PC-9 (cell line): Measurements from ENCODE around the gene RLN3. TPM values are rescaled to one million over a fixed set of nuclear protein-coding genes. Genes with fewer than 3 reads are reported as not detected.

Experiments
- BruUV-seq: library from RNA; stranded (reverse); fragments of 400-500 nt; replicated peaks from 2 replicates; lab custom pipeline; 2021; lab: Mats Ljungman, UMichigan
- CTCF ChIA-PET: fragments of 300-600 bp; sonication (Branson Sonifier 250); formaldehyde crosslinking; loops from one replicate; lab custom pipeline; 2022; ENCODE audit warnings: antibody characterized with exemption; lab: Charles Lee
- POLR2A ChIA-PET: fragments of 300-600 bp; sonication (Branson Sonifier 250); formaldehyde crosslinking; loops from one replicate; lab custom pipeline; 2022; ENCODE audit warnings: antibody characterized with exemption; ENCODE audit not compliant: unreplicated experiment; lab: Charles Lee
- DNase-seq, 2 experiments: peaks; one replicate each; pipeline versions ENCODE4 v3.0.0 to v3.0.0-alpha.2; 2015 to 2022; ENCODE audit warnings: mixed read lengths in 1 of 2
- H2AFZ ChIP-seq: fragments of 200-600 bp; sonication (generic); 2 replicates; pipeline ENCODE4 v1.8.1; 2017; ENCODE audit warnings: antibody characterized with exemption
- H3F3A ChIP-seq: fragments of 200-600 bp; sonication (generic); 2 replicates; pipeline ENCODE4 v1.8.1; 2017; ENCODE audit warnings: antibody characterized with exemption, mild to moderate bottlenecking, low read depth; ENCODE audit not compliant: insufficient read depth
- H3K27ac ChIP-seq: fragments of 200-600 bp; sonication (generic); 2 replicates; pipeline ENCODE4 v1.6.1; 2016; ENCODE audit warnings: mixed run types
- H3K27me3 ChIP-seq: fragments of 200-600 bp; sonication (generic); 2 replicates; pipeline ENCODE4 v1.6.1; 2016; ENCODE audit warnings: low read depth, mixed run types; ENCODE audit not compliant: insufficient read depth
- H3K36me3 ChIP-seq: fragments of 200-600 bp; sonication (generic); 2 replicates; pipeline ENCODE4 v1.6.1; 2016; ENCODE audit warnings: low read depth, mixed run types
- H3K4me1 ChIP-seq: fragments of 200-600 bp; sonication (generic); replicated peaks from 2 replicates; pipeline ENCODE4 v1.6.1; 2016; ENCODE audit warnings: mixed run types; ENCODE audit not compliant: insufficient read depth
- H3K4me2 ChIP-seq: fragments of 200-600 bp; sonication (generic); 2 replicates; pipeline ENCODE4 v1.6.1; 2017; ENCODE audit warnings: mixed run types
- H3K4me3 ChIP-seq: fragments of 200-600 bp; sonication (generic); 2 replicates; pipeline ENCODE4 v1.6.1; 2016; ENCODE audit warnings: mixed run types
- H3K79me2 ChIP-seq: fragments of 200-600 bp; sonication (generic); 2 replicates; pipeline ENCODE4 v1.6.1; 2017; ENCODE audit warnings: low read depth, mixed run types
- H3K9me2 ChIP-seq: fragments of 200-600 bp; sonication (generic); 2 replicates; pipeline ENCODE4 v1.8.1; 2017; ENCODE audit warnings: mild to moderate bottlenecking; ENCODE audit not compliant: insufficient read depth
- H3K9me3 ChIP-seq: fragments of 200-600 bp; sonication (generic); 2 replicates; pipeline ENCODE4 v1.8.1; 2016; ENCODE audit warnings: low read depth; ENCODE audit not compliant: insufficient read depth
- H4K20me1 ChIP-seq: fragments of 200-600 bp; sonication (generic); 2 replicates; pipeline ENCODE4 v1.8.1; 2017; ENCODE audit not compliant: insufficient read depth
- EZH2 ChIP-seq: fragments of 200-600 bp; sonication (generic); IDR thresholded peaks from 2 replicates; pipeline ENCODE4 v1.8.0; 2017; ENCODE audit warnings: antibody characterized with exemption, low read depth
- intact Hi-C: fragments of 100-400 bp; cut with micrococcal nuclease; formaldehyde crosslinking; loops from one replicate; pipeline ENCODE4 v1.10.0; 2022; ENCODE audit not compliant: unreplicated experiment
- total RNA-seq: library from RNA; stranded (reverse); gene quantifications from 2 replicates; pipeline ENCODE4 v1.2.3, GENCODE V29; 2021
- TF ChIP-seq, protein P1 (sequence below): fragments of 200-600 bp; sonication (generic); conservative IDR thresholded peaks from 2 replicates; pipeline ENCODE4 v1.6.1; 2017; ENCODE audit warnings: mixed run types, antibody characterized with exemption, mild to moderate bottlenecking, moderate library complexity

Gene RLN3
- total RNA-seq, 1 experiment from 2014 or later = not detected

DNA sequence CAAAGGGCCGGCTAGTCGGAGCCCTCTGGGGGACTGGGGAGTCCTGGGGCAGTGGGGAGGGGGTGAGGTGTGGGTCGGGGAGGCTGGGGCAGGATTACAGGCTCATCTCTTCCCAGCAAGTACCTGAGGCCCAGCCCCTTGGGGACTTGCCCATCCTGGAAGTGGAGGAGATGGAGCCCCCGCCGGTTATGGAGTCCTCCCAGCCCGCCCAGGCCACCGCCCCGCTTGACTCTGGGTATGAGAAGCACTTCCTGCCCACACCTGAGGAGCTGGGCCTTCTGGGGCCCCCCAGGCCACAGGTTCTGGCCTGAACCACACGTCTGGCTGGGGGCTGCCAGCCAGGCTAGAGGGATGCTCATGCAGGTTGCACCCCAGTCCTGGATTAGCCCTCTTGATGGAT, 24.0 kb downstream of the RLN3 start:
- no peak overlapping the region for H3K4me3 ChIP-seq
- H4K20me1 ChIP-seq = no peaks in the 10 kb centered on the region
- H3K4me2 ChIP-seq = no peak overlapping the region
- H3K9me2 ChIP-seq = no peaks in the 10 kb centered on the region
- no peaks in the 10 kb centered on the region for H3K4me1 ChIP-seq
- intact Hi-C loops = no loop called here
- no TSS peak for BruUV-seq
- TF ChIP-seq, protein P1, sequence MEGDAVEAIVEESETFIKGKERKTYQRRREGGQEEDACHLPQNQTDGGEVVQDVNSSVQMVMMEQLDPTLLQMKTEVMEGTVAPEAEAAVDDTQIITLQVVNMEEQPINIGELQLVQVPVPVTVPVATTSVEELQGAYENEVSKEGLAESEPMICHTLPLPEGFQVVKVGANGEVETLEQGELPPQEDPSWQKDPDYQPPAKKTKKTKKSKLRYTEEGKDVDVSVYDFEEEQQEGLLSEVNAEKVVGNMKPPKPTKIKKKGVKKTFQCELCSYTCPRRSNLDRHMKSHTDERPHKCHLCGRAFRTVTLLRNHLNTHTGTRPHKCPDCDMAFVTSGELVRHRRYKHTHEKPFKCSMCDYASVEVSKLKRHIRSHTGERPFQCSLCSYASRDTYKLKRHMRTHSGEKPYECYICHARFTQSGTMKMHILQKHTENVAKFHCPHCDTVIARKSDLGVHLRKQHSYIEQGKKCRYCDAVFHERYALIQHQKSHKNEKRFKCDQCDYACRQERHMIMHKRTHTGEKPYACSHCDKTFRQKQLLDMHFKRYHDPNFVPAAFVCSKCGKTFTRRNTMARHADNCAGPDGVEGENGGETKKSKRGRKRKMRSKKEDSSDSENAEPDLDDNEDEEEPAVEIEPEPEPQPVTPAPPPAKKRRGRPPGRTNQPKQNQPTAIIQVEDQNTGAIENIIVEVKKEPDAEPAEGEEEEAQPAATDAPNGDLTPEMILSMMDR = no peak
- no peak for TF ChIP-seq EZH2
- no peaks in the 10 kb centered on the region for H3K79me2 ChIP-seq
- no peak for DNase-seq
- H3K27ac ChIP-seq = no peak overlapping the region
- ChIA-PET CTCF (no interaction called here), POLR2A (no interaction called here)
- H3F3A ChIP-seq = no peaks in the 10 kb centered on the region
- no peak overlapping the region for H2AFZ ChIP-seq
- H3K27me3 ChIP-seq = no peaks in the 10 kb centered on the region
- no peaks in the 10 kb centered on the region for H3K9me3 ChIP-seq
- H3K36me3 ChIP-seq = no peaks in the 10 kb centered on the region

DNA sequence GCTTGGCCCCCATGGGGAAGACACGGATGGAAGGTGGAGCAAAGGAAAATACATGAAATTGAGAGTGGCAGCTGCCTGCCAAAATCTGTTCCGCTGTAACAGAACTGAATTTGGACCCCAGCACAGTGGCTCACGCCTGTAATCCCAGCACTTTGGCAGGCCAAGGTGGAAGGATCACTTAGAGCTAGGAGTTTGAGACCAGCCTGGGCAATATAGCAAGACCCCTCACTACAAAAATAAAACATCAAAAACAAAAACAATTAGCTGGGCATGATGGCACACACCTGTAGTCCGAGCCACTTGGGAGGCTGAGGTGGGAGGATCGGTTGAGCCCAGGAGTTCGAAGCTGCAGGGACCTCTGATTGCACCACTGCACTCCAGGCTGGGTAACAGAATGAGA, 24.5 kb downstream of the RLN3 start:
- no peaks in the 10 kb centered on the region for H3K27me3 ChIP-seq
- H3K27ac ChIP-seq = no peak overlapping the region
- no peak for DNase-seq
- no peaks in the 10 kb centered on the region for H3K9me2 ChIP-seq
- H4K20me1 ChIP-seq = no peaks in the 10 kb centered on the region
- H3K79me2 ChIP-seq = no peaks in the 10 kb centered on the region
- intact Hi-C loops = no loop called here
- no peaks in the 10 kb centered on the region for H3K36me3 ChIP-seq
- no peaks in the 10 kb centered on the region for H3F3A ChIP-seq
- no peak overlapping the region for H3K4me2 ChIP-seq
- CTCF ChIA-PET = no interaction called here
- H3K9me3 ChIP-seq = no peaks in the 10 kb centered on the region
- H2AFZ ChIP-seq = no peak overlapping the region
- no peak for TF ChIP-seq EZH2
- TF ChIP-seq, protein P1 = no peak
- no peak overlapping the region for H3K4me3 ChIP-seq
- no peaks in the 10 kb centered on the region for H3K4me1 ChIP-seq
- TSS peak; percentile 50 for BruUV-seq
- POLR2A ChIA-PET = interaction anchor here (0.6 kb wide), 2 partner anchors 57 to 151 kb away, joined by 3 read pairs; no protein-coding TSS in a partner anchor

DNA sequence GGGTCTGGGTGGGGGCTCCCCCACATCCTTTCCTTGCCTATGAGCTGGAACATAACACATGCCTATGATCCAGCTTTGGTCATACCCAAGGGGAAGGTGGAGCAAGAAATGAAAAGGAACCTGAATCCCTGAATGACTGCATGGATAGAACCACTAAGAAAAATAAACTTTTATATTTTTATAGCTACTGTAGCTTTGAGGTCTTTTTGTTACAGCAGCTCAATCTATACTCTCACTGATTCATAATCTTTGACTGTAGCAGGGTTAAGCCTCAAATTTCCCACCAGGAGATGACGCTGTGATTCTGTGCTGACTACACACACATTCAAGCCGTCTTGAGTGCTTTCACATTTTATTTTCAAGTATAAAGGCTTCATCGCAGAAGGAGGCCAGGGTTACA, 25.1 kb downstream of the RLN3 start:
- no peak for DNase-seq
- Histone ChIP-seq H4K20me1 (no peaks in the 10 kb centered on the region), H3K27me3 (no peaks in the 10 kb centered on the region), H3K36me3 (no peaks in the 10 kb centered on the region), H3K9me3 (no peaks in the 10 kb centered on the region), H3K4me3 (no peak overlapping the region), H3K27ac (no peak overlapping the region), H3K4me1 (no peaks in the 10 kb centered on the region), H2AFZ (no peak overlapping the region), H3F3A (no peaks in the 10 kb centered on the region), H3K4me2 (no peak overlapping the region), H3K79me2 (no peaks in the 10 kb centered on the region), H3K9me2 (no peaks in the 10 kb centered on the region)
- BruUV-seq = no TSS peak
- ChIA-PET CTCF (no interaction called here), POLR2A (interaction anchor here (0.6 kb wide), 3 partner anchors 57 to 906 kb away, joined by 3 to 5 read pairs (median 3); no protein-coding TSS in a partner anchor)
- intact Hi-C loops = no loop called here
- TF ChIP-seq EZH2 = no peak
- TF ChIP-seq, protein P1 = no peak
